Heart left ventricle (tissue), 16 donors: Measurements from ENCODE around the gene ST3GAL5. TPM values are rescaled to one million over a fixed set of nuclear protein-coding genes. Genes with fewer than 3 reads are reported as not detected.

Experiments used
- ATAC-seq, 4 donors: fragments of 200-7000 bp; cut with Tn5 transposase; one replicate each; pipeline ENCODE4 v1.9.1; 2020 to 2022; ENCODE audit warnings: moderate library complexity in 4 of 4, mild to moderate bottlenecking in 3 of 4, moderate number of reproducible peaks in 1 of 4
- DNase-seq, 5 donors: peaks; one replicate each; pipeline ENCODE4 v3.0.0-alpha.2; 2020
- H3K27ac ChIP-seq, 12 donors: fragments of 200-600 bp; sonication (generic) in 4 of 12; one replicate each; pipeline versions ENCODE4 v1.5.0 to v1.8.0; 2016 to 2022; ENCODE audit warnings: mild to moderate bottlenecking in 2 of 12
- H3K27me3 ChIP-seq, 9 donors: fragments of 200-600 bp; sonication (generic) in 2 of 9; one replicate each; pipeline versions ENCODE4 v1.5.1 to v1.8.0; 2016 to 2022; ENCODE audit warnings: mild to moderate bottlenecking in 3 of 9
- H3K36me3 ChIP-seq, 9 donors: fragments of 200-600 bp; sonication (generic) in 2 of 9; one replicate each; pipeline versions ENCODE4 v1.5.0 to v1.8.0; 2018 to 2022; ENCODE audit warnings: mild to moderate bottlenecking in 2 of 9
- H3K4me1 ChIP-seq, 12 donors: fragments of 200-600 bp; sonication (generic) in 4 of 12; one replicate each; pipeline versions ENCODE4 v1.5.0 to v1.8.0; 2016 to 2022; ENCODE audit warnings: mild to moderate bottlenecking in 3 of 12
- H3K4me3 ChIP-seq, 12 donors: fragments of 200-600 bp; sonication (generic) in 4 of 12; one replicate each; pipeline versions ENCODE4 v1.5.0 to v1.8.0; 2017 to 2022; ENCODE audit warnings: mild to moderate bottlenecking in 9 of 12, moderate library complexity in 4 of 12
- H3K9me3 ChIP-seq, 12 donors: fragments of 200-600 bp; sonication (generic) in 4 of 12; one replicate each; pipeline versions ENCODE4 v1.5.0 to v1.8.0; 2016 to 2022; ENCODE audit warnings: mild to moderate bottlenecking in 1 of 12
- POLR2A ChIP-seq, 2 donors: fragments of 450-650 bp; IDR thresholded peaks; one replicate each; pipeline ENCODE4 v1.6.1; 2017; ENCODE audit warnings: antibody characterized with exemption in 2 of 2, mild to moderate bottlenecking in 2 of 2, moderate library complexity in 2 of 2
- WGBS, 4 donors: extraction: QIAGEN DNeasy Blood & Tissue Kit in 2 of 4; methylation state at CpG; one replicate each; pipeline versions ENCODE4 v1.1.5 to v1.1.7; 2013 to 2018; 5-methylcytosine and 5-hydroxymethylcytosine counted together
- intact Hi-C, 10 donors: fragments of 100-400 bp; cut with DNase I; formaldehyde crosslinking; loops; one replicate each; pipeline versions ENCODE4 v1.11.1 to v1.14.2; 2022
- polyA plus RNA-seq, 2 donors: library from polyadenylated mRNA; stranded (reverse); fragments of 200-250 nt; gene quantifications; one replicate each; pipeline ENCODE4 v1.2.3, GENCODE V29; 2013
- total RNA-seq, 9 donors: library from RNA; depleted of rRNA in 2 of 9; stranded (reverse); fragments of >200 nt in 2 of 9; fragmentation: NEBNext Ultra II Directional in 3 of 9; extraction: Animal tissue kit (Norgen Biotek cat#: 25700) in 3 of 9; gene quantifications; one replicate each; pipeline versions ENCODE4 v1.1.0 to v1.2.4, GENCODE V29; 2016 to 2023
- TF ChIP-seq, protein P1 (sequence below), 12 donors: fragments of 200-600 bp; sonication (generic) in 4 of 12; IDR thresholded peaks; one replicate each; pipeline versions ENCODE4 v1.5.0 to v1.8.0; 2018 to 2022; ENCODE audit warnings: antibody characterized with exemption in 12 of 12, mild to moderate bottlenecking in 5 of 12
- donor health status: ischemic (EF 13 %, LVEDD 7.1; RV severe dilation, severe dysfunction).
- donor health status: healthy with polysubstance abuse.
- donor health status: DM: no; HTN: yes; CAD: no.
- donor health status: DM: no; HTN: no; CAD: no.
- donor health status: ischemic (EF 25% LVEDD 6.9; RV normal size, moderate dysfunction).
- donor health status: ischemic (EF 25% LVEDD 5.7; RV mildly dilated, moderate dysfunction).
- donor health status: healthy.
- donor health status: DM: yes; HTN: yes; CAD: no.
- donor health status: ischemic (EF 35%, LVEDD 5.7; RV mildly dilated, moderate dysfunction).
- donor health status: nonischemic (EF 11% LVEDD 7.7; RV severe dilation, severe dysfunction).
- donor health status: DM: yes; HTN: yes; CAD: no.
- donor health status: PGD.
- donor health status: ischemic (EF 29% LVEDD 5.4; RV normal size, mild dysfunction).
- donor health status: nonischemic (EF 23%, LVEDD 6.1; RV moderate dilation, normal function).

ST3GAL5 gene
- total and polyA plus RNA-seq, 11 donors: 2.0 to 21.1 (median 4.0) TPM

DNA sequence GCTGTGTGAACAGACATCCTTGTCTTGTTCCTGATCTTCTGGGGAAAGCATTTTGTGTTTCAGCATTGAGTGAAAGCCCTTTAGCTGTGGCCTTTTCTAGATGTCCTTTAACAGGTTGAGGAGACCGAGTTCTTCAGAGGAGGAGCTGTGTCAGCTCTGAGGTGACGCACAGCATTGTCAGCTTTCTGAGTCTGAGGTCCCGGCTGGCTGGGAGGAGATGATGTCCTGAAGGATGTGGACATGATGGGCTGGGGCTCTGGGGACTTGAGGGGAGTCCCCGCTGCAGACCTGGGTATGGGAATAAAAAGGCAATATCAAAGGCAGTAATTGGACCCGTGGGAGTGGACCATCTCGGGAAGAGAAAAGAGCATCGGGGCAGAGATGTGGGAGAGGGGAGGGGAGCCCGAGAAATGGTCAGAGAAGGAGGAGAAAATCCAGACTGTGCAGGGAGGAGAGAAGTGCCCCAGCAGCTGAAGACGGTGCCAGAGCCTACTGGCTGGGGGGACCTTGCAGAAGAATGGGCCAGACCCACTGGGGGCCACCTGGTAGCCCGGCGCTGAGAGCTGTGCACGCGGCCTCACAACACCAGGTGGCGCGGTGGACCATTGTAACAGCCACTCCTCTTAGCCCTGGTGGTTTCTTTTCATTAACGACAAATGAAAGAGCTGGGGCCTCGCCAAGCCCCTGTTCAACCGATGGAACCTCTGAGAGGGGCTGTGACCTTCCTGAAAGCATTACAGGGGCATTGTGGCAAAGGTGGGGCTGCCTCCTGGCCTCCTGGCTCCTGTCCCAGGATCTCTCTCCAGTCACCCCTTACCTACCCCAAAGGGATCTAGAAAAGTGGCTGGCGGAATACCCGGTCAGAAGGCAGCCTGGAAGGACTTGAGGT is 61.6 kb downstream of the ST3GAL5 start:
- 26 to 30% (median 28%) methylated on average over 20 of the region's 20 CpGs for WGBS, 4 donors
- DNase-seq (peak; percentile 57 to 89 (median 66)), ATAC-seq (peak; percentile 77 to 96 (median 94))
- Histone ChIP-seq H3K36me3 (no peaks in the 10 kb centered on the region), H3K4me1 (peaks cover 0 to 9% (median 5%) of the 10 kb centered on the region in 12 donors), H3K27me3 (no peaks in the 10 kb centered on the region), H3K27ac (no peak overlapping the region), H3K9me3 (no peaks in the 10 kb centered on the region), H3K4me3 (peak overlapping the region in 4 of 12 donors; percentile 17 to 24 (median 20))
- intact Hi-C loops: loop anchor here (1.0 to 5.0 kb wide), 8 partner anchors 45 to 254 kb away; partner anchors contain the start of gene ST3GAL5 (in 7 of the 10)
- TF ChIP-seq, protein P1, sequence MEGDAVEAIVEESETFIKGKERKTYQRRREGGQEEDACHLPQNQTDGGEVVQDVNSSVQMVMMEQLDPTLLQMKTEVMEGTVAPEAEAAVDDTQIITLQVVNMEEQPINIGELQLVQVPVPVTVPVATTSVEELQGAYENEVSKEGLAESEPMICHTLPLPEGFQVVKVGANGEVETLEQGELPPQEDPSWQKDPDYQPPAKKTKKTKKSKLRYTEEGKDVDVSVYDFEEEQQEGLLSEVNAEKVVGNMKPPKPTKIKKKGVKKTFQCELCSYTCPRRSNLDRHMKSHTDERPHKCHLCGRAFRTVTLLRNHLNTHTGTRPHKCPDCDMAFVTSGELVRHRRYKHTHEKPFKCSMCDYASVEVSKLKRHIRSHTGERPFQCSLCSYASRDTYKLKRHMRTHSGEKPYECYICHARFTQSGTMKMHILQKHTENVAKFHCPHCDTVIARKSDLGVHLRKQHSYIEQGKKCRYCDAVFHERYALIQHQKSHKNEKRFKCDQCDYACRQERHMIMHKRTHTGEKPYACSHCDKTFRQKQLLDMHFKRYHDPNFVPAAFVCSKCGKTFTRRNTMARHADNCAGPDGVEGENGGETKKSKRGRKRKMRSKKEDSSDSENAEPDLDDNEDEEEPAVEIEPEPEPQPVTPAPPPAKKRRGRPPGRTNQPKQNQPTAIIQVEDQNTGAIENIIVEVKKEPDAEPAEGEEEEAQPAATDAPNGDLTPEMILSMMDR (IDR thresholded peaks at IDR 0.05): peak; percentile 83 to 97 (median 92)
- no peak for TF ChIP-seq POLR2A (IDR thresholded peaks at IDR 0.05)

DNA sequence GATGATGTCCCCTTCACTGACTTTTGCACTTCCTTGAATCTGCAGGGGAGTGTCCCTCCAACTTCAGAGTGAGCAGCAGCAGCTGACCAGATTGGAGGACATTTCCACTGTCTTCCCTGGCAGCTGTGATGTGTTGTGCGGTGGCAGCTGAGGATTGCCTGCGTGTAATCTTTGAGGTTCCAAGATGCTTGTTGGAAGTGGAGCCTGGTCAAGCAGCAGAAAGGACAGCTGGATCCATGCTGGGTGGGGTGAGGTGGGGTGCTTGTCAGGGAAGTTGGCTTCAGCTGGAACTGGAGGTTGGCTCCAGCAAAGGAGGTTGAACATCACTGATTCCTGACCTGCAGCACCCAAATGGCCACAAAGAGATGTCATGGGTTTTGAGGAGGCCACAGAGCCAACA is 64.8 kb downstream of the ST3GAL5 start:
- DNase-seq: no peak
- no peak for TF ChIP-seq POLR2A (IDR thresholded peaks at IDR 0.05)
- TF ChIP-seq, protein P1 (IDR thresholded peaks at IDR 0.05): no peak
- no peak overlapping the region for H3K4me3 ChIP-seq
- H3K36me3 ChIP-seq: no peaks in the 10 kb centered on the region
- intact Hi-C loops: no loop called here
- H3K27me3 ChIP-seq: no peaks in the 10 kb centered on the region
- H3K4me1 ChIP-seq: peaks cover 0 to 9% (median 5%) of the 10 kb centered on the region in 12 donors
- no peak for ATAC-seq
- 25 to 70% (median 49%) methylated on average over 2 of the region's 2 CpGs for WGBS, 4 donors
- H3K9me3 ChIP-seq: no peaks in the 10 kb centered on the region
- H3K27ac ChIP-seq: no peak overlapping the region

DNA sequence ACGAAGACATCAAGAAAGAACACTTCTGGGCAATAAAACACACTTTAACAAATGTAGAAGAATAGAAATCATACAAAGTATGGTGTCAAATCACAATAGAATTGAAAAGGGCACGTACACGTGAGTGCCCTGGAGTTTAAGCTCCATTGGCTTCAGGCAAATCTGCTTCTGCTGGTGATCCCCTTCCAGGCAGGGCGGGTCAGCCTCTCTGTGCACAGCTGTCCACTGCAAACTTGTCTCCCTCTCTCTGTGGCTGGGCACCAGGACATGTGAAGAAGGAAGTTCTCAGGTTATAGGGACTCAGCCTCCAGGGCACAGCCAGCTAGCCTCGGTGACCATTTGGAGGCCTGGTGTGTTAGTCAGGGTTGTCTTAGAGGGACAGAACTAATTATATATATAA is 66.0 kb downstream of the ST3GAL5 start:
- ATAC-seq (no peak), DNase-seq (no peak)
- no peaks in the 10 kb centered on the region for H3K36me3 ChIP-seq
- H3K9me3 ChIP-seq: no peaks in the 10 kb centered on the region
- 86 to 93% (median 92%) methylated on average over 5 of the region's 5 CpGs for WGBS, 4 donors
- no peak overlapping the region for H3K27ac ChIP-seq
- intact Hi-C loops: no loop called here
- no peaks in the 10 kb centered on the region for H3K27me3 ChIP-seq
- H3K4me1 ChIP-seq: peaks cover 0 to 9% (median 4%) of the 10 kb centered on the region in 12 donors
- TF ChIP-seq, protein P1 (IDR thresholded peaks at IDR 0.05): no peak
- TF ChIP-seq POLR2A (IDR thresholded peaks at IDR 0.05): no peak
- H3K4me3 ChIP-seq: no peak overlapping the region

DNA sequence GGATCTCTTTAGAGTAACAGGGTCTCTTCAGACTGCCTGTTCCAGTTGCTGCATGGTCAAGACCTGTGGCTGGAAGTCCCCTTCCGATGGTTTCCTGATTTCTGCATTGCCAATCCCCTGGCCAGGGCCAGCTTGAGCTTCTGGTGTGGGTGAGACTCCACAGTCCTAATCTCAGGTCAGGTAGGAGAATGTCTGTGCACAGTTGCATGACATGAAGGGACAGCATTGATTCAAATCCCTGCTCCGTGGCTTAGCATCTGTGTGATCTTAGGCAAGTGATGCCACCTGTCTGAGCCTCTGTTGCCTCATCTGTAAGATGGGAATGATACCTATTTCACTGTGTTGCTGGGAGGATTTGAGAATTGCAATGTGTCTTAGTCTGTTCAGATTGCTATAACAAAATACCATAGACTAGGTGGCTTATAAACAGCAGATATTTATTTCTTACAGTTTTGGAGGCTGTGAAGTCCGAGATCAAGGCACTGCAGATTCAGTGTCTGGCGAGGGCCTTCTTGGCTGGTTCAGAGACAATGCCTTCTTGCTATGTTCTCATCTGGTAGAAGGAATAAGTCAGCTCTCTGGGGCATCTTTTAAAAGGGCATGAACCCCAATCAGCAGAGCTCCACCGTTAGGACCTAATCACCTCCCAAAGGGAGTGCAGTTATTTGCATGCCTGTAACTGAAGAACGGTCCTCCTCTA is 68.8 kb downstream of the ST3GAL5 start:
- DNase-seq: no peak
- 76 to 80% (median 77%) methylated on average over 6 of the region's 6 CpGs for WGBS, 4 donors
- no peaks in the 10 kb centered on the region for H3K27me3 ChIP-seq
- TF ChIP-seq, protein P1 (IDR thresholded peaks at IDR 0.05): no peak
- no peak for TF ChIP-seq POLR2A (IDR thresholded peaks at IDR 0.05)
- H3K9me3 ChIP-seq: no peaks in the 10 kb centered on the region
- no peak overlapping the region for H3K27ac ChIP-seq
- no peak overlapping the region for H3K4me3 ChIP-seq
- H3K36me3 ChIP-seq: no peaks in the 10 kb centered on the region
- intact Hi-C loops: loop anchor here in 3 of 10 donors (5.0 to 10.0 kb wide), 4 partner anchors 155 to 185 kb away; partner anchors contain the start of gene SFTPB (in 1 of the 3)
- no peak for ATAC-seq
- H3K4me1 ChIP-seq: no peaks in the 10 kb centered on the region
